GF-D8 (cell line): Measurements from ENCODE around the gene HLA-DRB5.
"Not testable (repeated sequence)": the region's sequence is repeated elsewhere in the genome, so short reads cannot be mapped to it uniquely, and the experiment has no call there.

Source experiments
- DNase-seq: peaks from one replicate; lab custom pipeline; 2025; lab: John Stamatoyannopoulos, UW

Gene HLA-DRB5

GRCh38 chr6:32529697-32530430 lies at the start of gene HLA-DRB5:
TSS of gene HLA-DRB5 (minus strand) at chr6:32530287. CDS start at chr6:32530224, 63 bp downstream.
- DNase-seq: no peak

DNA sequence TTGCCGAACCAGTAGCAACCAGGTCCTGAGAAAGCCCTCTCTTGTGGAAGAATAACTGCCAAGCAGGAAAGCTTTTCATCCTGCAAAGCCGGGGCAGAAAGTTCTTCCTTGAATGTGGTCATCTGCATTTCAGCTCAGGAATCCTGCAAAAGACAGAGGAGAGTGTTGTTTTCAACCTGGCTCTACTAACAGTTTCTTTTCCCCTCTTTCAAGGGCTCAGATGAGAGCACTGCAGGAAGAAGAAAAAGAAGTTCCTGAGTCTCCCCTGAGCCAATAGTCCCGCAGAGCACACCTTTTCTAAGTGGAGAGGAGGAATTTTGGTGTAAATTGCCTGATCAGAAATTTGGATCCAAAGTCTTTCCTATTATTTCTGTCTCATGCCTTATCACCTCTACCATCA lies 48.9 kb upstream of the HLA-DRB5 start:
- DNase-seq: no peak

DNA sequence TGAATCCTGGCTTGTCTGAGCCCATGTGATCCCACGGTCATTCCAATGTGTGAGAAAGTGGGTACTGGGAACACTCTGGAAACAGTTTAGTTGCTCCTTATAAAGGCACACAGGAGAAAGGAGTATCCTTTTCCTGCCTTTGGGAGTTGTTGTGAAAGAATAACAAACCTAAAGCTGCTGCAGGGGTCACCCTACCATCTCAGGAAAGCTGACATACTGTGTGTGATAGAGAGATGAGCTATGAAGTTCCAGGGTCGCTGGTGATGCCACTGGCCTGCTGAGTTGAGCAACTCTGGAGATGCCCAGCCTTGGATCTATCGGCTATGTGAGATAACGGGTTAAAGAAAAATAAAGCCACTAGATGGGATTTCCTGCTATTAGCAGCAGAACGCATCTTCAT lies 47.4 kb upstream of the HLA-DRB5 start:
- not testable (repeated sequence) for DNase-seq

DNA sequence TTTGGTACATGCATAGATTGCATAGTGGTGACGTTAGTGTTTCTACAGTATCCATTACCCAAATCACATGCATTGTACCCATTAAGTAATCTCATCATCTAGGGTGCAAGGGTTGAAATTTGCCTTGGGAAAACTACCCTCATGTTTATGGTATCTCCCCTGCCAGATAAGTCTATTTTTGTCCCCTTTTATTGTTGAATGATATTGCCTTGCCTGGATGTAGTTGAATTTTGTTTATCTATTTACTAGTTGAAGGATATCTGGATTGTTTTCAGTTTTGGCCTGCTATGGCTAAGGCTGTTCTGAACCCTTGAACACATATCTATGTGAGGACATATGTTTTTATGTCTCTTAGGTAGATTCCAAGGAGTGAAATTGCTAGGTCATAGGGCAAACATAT lies 46.2 kb upstream of the HLA-DRB5 start:
- no peak for DNase-seq

- no peak for DNase-seq
These were observed 40.3 kb upstream of the HLA-DRB5 start for GRCh38 chr6:32570363-32570905.

- no peak for DNase-seq
These were observed 38.5 kb upstream of the HLA-DRB5 start for GRCh38 chr6:32568561-32568960.

- DNase-seq: no peak
These were observed 36.9 kb upstream of the HLA-DRB5 start for GRCh38 chr6:32566957-32567356.

DNA sequence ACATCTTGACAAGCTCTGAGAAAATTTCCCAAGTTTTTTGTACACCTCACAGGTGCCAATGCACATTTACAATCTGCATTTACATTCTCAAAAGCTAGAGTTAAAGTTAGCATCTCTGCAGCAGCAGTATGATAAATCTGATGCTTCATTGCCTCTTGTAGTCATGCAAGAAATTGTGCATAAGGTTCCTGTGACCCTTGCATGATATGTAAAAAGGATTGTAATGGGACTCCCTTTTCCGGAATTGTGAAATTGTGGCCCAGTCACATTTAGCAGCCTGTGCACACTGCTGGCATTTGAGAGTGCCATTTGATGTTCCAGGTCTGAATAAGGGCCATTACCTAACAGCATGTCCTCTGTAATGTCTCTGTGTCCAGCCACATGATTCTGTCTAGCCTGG lies 35.4 kb upstream of the HLA-DRB5 start:
- no peak for DNase-seq

DNA sequence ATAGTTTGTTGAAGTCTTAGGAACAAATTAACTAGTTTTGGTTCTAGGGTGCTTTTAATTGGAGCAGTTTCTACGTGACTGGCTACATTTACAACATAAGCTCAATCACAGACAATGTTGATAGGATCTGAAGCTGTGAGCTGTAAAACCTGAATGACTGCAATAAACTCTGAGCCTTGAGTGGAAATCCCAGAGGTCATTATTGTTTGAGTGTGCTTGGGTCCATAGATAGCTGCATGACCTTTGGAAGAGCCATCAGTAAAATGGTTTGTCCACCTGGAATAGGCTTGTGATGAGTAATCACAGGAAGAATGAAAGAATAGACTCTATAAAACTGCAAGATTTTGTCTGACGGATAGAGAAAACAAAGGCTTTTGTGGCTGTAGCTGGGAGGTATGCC lies 32.9 kb upstream of the HLA-DRB5 start:
- DNase-seq: no peak

DNA sequence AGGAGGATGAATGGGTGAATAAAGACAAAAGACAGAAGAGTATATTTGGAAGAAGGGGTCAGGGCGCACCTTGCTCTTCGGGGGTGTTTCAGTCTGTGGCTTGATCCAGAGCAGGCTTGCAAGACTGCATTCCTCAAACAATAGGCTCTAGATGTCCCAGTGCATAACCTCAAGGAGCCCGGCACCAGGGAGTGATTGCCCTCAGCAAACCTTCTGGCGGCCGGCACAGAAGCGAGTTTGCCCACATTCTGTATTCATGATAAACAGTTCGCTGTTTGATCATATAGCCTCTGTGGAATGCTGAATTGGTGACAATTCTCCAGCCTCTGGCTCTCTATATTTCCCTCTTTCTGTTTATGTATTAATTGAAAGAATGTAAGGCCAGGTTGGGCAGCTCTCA lies 29.7 kb upstream of the HLA-DRB5 start:
- no peak for DNase-seq

- DNase-seq: no peak
These were observed 28.5 kb upstream of the HLA-DRB5 start for GRCh38 chr6:32558426-32559057.

DNA sequence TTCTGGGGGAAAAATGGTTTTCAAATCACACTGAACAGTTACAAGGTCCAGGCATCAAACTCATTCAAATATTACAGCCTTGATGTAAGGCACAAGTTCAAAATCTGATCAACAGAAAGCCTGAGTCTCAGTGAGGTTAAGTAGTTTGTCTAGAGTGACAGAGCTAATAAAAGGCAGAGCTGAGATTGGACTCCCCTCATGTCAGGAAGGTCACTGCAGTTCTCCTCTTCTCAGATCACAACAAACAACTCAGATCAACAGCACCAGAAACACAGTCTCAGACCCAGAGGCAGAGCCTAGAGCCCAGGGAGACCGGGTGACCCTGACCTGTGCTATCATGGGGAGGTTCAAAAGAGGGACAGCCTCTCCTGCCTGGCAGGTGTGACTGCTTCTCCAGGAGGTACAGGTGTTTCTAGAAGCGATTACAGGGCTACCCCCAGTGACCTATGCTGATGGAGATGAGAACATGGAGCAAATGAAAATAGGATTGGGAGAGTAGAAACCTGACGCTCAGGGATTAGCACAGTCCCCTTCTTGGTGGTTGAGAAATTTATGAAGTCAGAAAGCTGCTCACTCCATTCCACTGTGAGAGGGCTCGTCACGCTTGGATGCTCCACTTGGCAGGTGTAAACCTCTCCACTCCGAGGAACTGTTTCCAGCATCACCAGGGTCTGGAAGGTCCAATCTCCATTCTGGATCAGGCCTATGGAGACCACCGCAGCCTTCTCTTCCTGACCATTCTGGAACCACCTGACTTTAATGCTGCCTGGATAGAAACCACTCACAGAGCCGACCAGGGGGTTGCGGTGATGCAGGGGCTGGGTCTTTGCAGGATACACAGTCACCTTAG lies 24.3 kb upstream of the HLA-DRB5 start:
- DNase-seq: no peak

- DNase-seq: no peak
These were observed 23.1 kb upstream of the HLA-DRB5 start for GRCh38 chr6:32553037-32553742.

DNA sequence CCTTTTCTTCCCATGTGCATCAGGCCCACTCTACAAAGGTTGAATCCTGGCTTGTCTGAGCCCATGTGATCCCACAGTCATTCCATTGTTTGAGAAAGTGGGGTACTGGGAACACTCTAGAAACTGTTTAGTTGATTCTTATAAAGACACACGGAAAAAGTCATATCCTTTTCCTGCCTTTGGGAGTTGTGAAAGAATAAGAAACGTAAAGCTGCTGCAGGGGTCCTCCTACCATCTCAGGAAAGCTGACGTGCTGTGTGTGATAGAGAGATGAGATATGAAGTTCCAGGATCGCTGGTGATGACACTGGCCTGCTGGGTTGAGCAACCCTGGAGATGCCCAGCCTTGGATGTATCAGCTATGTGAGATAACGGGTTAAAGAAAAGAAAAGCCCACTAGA lies 21.3 kb upstream of the HLA-DRB5 start:
- DNase-seq: no peak

DNA sequence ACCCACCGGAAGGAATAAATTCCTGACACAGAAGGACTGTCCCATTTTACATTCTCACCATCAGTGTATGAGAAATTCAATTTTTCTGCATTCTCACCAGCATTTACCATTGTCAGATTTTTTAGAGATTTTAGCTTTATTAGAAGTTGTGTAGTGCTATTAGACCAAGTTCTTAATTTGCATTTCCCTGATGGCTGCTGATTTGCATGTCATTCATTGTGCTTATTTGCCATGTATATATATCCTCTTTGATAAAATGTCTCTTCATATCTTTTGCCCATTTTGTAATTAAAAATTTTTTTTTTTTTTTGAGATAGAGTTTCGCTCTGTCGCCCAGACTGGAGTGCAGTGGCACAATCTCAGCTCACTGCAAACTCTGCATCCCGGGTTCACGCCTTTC lies 9.8 kb upstream of the HLA-DRB5 start:
- no peak for DNase-seq

DNA sequence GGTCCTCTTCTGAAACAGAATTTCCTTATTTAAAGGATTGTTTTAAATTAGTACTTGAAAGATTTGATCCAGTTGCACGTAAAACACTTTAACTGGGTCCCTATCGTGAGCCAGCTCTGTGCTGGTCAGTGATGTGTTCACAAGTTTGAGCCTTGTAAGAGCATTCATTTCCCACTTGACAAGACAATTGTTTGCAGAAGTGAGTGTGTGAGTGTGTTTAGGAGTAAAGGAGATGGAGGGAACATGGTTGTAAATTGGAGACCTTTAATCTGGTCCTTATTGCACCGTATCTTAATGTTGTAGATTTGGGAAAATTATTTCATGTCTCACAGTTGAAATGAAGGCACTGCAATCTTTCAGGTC lies 325 bp upstream of the HLA-DRB5 start:
- not testable (repeated sequence) for DNase-seq

DNA sequence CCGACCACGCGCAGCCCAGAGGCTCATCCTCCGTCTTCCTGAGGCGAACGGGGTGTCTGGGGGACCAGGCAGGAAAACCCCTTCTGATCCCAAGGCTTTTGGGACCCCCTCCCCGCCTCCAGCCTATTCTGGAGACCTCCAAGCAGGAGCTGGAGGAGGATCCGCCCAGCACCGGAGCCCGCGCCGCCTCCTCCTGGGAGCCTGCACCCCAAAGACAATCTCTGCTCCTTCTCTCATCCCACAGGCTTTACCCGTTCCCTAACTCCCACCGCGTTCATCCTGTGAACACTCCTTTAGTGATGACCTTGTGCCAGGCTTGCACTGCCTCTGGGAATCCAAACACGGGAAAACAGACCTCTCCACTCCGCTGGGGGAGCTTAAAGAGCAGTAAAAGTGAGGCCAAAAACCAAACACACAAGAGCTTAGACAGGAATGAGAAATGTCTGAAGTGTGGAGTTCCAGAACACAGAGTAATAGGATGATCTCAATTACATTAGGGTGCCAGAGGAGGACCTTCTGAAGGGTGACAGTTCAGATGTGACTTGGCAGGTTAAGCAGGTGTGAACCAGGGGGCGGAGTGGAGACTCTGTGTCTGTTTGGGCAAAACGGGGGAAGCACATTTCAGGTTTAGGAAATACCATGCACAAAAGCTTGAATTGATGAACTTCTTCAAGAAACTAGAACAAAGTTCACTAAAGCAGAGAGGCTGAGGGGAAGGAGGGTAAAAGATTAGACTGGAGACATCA lies 7.6 kb downstream of the HLA-DRB5 start:
- no peak for DNase-seq

DNA sequence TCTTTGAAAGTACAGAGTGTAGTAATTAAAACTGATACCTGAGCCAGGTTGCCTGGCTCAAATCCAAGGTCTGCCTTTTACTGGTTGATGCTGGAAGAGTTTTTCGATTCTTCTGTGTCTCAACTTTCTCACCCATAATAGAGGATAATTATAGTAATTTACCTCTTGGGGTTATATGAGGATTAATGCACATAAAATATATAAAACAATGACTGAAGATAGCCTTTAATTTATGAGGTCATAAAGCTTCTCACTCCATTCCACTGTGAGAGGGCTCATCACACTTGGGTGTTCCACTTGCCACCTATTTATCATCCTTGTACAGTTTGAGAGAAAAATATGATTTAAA lies 10.2 kb downstream of the HLA-DRB5 start:
- DNase-seq: no peak

- no peak for DNase-seq
These were observed 10.8 kb downstream of the HLA-DRB5 start for GRCh38 chr6:32519118-32519909.

GRCh38 chr6:32517654-32518445 lies 12.2 kb downstream of the HLA-DRB5 start:
- no peak for DNase-seq
